ENCODE measurements around the gene CC2D1B.

The CC2D1B gene

GRCh38 chr1:52358851-52359497, 7.0 kb downstream of the CC2D1B start:
- DNase-seq, result no peak

DNA sequence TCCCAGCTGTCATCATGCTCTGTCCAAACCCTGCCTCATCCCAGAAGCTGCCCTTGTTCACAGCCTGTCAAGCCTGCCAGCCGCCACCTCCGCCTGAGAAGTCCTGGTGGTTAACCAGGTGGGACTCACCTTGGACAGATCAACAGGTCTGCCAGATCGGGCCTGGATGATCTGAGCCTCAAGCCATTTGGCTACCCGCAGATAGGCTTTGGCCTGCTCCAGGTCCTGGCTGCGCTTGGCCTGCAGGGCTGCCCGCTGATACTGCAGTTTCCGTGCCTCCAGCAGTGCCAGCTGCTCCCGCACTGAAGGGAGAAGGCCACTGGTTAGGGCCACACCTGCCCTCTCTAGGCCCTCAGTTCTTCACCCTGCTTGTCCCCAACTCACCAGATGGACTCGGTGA, 8.6 kb downstream of the CC2D1B start:
- no peak for DNase-seq

- DNase-seq, result no peak
Measured at GRCh38 chr1:52356818-52357355, 9.1 kb downstream of the CC2D1B start.

GRCh38 chr1:52355847-52356505, 10.0 kb downstream of the CC2D1B start:
- DNase-seq, result no peak

- no peak for DNase-seq
Measured at GRCh38 chr1:52355436-52355835, 10.6 kb downstream of the CC2D1B start.

GRCh38 chr1:52352690-52353089, 13.3 kb downstream of the CC2D1B start:
- no peak for DNase-seq

DNA sequence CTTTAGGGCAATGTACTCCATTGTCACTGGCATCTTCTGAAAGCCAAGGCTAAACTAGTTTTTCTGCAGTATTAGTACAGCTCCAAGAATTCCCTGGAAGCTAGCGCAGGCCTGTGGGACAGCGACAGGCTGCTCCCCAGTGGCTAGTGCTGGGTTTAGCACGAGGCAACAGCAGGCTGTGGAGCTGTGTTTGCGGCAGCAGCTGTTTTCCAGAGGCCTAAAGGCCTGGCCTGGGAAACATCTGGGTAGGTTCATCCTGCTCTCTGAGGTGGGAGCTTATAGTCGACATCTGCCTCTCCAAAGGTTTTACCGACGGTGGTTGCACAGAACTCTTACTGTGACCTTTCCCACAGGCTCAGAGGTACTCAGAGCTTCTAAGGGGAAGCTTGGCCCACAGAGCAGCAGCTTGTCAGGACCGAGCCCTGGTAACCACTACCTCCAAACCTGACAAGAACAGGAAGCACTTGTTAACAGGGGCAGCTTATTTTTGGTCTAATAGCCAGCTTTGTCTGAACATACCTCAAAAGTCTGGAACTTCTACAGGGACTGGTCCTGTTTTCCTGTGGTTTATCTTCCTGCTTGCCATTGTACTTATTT, 17.2 kb downstream of the CC2D1B start:
- DNase-seq, result no peak

- no peak for DNase-seq
Measured at GRCh38 chr1:52346653-52347052, 19.4 kb downstream of the CC2D1B start.

- DNase-seq, result no peak
Measured at GRCh38 chr1:52345252-52345651, 20.8 kb downstream of the CC2D1B start.

- DNase-seq, result no peak
Measured at GRCh38 chr1:52343979-52344378, 22.0 kb downstream of the CC2D1B start.

- no peak for DNase-seq
Measured at GRCh38 chr1:52341655-52342260, 24.2 kb downstream of the CC2D1B start.

DNA sequence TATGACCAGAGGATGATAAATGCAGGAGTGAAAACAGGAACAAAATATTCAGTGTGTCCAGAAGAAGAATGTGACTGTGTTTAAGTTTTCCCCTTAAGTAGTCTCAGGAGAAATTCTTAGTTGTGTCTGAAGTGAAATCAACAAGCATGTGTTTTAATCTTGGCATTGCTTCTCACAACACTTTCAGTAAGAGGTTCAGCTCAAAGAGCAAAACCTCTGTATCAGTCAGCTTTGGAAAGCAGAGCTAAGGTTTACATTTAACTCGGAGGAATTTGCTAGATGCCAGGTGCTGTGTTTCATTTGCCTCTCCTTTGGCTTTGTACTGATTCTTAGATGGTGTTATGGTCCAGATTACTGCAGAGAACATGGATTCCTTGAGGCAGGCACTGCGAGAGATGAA, 28.6 kb downstream of the CC2D1B start:
- no peak for DNase-seq

DNA sequence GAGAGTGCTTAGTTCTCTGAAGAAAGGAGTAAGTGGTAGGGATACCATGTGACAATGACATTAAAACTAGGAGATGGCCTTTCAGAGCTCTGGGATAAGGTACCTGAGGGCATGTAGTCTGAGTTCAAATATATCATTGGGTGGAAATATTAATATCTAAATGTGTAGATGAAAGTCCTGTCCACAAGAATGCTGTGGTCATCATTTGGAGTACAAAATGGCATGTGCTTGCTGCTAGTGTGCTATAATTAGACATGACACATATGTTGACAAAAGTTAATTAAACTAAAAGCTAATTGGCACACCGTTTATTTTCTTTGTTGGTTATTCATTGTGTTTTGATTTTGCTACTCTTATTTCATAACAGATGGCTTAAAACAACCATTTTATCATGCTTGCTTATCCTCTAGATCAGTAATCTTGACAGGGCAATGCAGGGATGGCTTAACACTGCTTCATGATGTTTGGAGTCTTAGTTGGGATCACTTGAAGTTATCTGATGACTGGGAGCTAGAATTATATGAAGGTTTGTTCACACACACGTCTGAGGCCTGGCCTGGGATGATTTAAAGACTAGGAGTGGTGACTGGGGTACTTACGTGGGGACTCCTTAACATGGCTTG, 31.0 kb downstream of the CC2D1B start:
- no peak for DNase-seq

DNA sequence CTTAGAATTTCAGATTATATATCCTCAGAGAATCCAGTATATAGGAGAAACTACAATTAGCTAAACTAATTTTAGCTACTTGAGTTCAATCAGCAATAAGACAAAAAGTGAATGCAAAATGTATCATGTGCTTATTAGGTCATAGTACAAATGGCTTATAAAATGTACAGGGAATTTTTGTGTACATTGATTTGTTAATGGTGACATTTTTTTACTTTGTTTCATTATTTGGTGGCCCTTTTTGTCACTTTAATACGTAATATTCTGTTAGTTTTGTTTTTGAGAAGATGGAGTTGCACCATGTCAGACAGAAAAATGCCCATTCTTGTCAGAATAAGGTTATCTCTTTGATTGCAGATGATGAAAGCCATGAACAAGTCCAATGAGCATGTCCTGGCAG, 33.6 kb downstream of the CC2D1B start:
- no peak for DNase-seq

DNA sequence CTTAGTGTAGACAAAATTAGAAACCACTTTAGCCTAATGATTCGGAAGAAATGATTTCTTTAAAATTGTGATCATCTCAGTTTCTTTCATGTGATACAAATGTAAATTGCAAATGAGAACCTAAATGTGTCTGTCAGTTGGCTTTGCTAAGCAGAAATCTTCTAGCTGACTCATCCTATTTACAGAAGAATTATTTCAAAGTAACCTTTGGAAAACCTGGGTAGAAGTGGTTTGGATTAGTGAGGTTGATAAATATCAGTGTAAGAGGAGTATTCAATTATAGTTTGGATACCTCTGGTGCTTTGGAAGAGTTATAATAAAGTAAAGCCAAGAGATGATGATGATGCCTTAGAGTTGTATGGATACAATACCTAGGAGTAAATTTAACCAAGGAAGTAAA, 37.4 kb downstream of the CC2D1B start:
- no peak for DNase-seq

GRCh38 chr1:52325786-52326185, 40.2 kb downstream of the CC2D1B start:
- no peak for DNase-seq

GRCh38 chr1:52323731-52324130, 42.3 kb downstream of the CC2D1B start:
- no peak for DNase-seq

GRCh38 chr1:52321061-52321460, 44.9 kb downstream of the CC2D1B start:
- DNase-seq, result no peak

- no peak for DNase-seq
Measured at GRCh38 chr1:52306227-52307006, 59.6 kb downstream of the CC2D1B start.

GRCh38 chr1:52305417-52306226, 60.4 kb downstream of the CC2D1B start:
- no peak for DNase-seq
